ENCODE measurements around the gene KCNK4.
"Not testable (repeated sequence)": the region's sequence is repeated elsewhere in the genome, so short reads cannot be mapped to it uniquely, and the experiment has no call there.

KCNK4 gene

DNA sequence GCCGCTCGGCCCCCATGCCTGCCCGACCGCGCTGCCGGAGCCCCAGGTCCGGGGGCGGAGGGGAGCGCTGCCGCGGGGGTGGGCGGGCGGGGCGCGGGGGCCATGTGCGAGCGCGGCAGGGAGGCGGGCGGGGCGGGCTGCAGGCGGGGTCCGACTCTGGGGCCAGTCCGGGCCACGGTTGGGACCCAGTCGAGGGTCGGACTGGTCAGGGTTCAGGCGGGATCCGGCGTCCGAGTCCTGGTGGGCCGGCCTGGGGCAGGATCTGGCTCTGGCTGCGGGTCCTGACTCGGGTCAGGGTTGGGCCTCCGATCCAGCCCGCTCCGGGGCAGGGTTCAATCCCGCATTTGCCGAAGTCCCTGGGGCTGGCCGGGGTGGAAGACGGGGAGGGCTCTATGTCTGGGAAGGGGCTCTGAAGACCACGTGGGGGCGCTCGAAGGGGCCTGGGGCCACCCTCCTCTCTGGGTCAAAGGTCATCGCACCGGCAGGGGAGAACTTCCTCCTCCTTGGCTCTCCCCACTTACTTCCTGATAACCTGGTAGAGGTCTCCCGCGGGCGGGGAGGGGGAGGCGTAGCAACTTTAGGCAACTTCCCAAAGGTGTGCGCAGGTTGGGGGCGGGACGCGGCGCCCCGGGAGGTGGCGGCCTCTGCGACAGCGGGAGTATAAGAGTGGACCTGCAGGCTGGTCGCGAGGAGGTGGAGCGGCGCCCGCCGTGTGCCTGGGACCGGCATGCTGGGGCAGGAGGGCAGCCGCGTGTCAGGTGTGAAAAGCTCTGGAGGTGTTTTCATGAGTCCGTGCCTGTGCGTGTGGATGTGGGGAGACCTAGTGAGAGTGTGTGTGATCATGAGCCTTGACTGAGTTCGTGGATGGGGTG, 14.8 kb downstream of the KCNK4 start:
- in situ Hi-C loops (cut with MboI; ENCODE audit: low sequenced_read_pairs): no loop called here

DNA sequence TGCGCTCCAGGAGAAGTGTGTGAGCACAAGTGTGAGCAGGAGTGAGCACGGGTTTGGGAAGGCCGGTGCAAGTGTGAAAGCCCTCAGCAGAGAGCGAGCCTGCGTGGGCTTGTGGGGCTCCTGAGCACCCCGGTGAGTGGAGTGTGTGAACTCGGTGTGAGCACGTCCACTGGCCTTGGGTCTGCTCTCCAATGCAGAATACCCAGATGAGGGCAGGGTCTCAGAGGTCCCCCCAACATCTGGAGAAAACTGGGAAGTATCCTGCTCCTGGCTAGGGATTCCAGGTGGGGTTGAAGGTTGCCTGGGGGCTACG, 15.4 kb downstream of the KCNK4 start:
- in situ Hi-C loops (cut with MboI; ENCODE audit: low sequenced_read_pairs): no loop called here

DNA sequence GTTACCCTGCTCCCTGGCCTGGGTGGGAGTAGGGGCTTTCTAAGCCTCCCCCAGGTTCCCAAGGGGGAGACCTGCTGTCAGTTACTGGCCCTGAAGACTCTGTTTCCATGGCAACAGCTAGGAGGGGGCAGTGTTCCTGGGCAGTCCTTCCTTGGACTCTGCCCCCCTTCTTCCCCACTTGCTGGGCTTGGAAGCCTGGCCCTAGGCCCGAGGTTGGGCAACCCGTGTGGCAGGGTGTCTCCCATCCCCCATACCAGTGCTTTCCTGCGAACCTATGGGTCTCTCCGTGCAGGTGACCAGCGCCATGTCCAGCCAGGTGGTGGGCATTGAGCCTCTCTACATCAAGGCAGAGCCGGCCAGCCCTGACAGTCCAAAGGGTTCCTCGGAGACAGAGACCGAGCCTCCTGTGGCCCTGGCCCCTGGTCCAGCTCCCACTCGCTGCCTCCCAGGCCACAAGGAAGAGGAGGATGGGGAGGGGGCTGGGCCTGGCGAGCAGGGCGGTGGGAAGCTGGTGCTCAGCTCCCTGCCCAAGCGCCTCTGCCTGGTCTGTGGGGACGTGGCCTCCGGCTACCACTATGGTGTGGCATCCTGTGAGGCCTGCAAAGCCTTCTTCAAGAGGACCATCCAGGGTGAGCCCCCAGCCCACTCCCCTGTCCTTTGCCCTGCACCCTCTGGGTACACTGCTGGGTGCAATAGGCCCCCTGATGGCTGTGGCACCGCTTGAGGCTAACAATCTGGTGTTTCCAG, 15.9 kb downstream of the KCNK4 start:
- in situ Hi-C loops (cut with MboI; ENCODE audit: low sequenced_read_pairs): no loop called here

GRCh38 chr11:64307795-64308194, 16.7 kb downstream of the KCNK4 start:
- in situ Hi-C loops (cut with MboI; ENCODE audit: low sequenced_read_pairs): not testable (repeated sequence)

GRCh38 chr11:64312947-64313346, 21.8 kb downstream of the KCNK4 start:
- in situ Hi-C loops (cut with MboI; ENCODE audit: low sequenced_read_pairs): no loop called here

DNA sequence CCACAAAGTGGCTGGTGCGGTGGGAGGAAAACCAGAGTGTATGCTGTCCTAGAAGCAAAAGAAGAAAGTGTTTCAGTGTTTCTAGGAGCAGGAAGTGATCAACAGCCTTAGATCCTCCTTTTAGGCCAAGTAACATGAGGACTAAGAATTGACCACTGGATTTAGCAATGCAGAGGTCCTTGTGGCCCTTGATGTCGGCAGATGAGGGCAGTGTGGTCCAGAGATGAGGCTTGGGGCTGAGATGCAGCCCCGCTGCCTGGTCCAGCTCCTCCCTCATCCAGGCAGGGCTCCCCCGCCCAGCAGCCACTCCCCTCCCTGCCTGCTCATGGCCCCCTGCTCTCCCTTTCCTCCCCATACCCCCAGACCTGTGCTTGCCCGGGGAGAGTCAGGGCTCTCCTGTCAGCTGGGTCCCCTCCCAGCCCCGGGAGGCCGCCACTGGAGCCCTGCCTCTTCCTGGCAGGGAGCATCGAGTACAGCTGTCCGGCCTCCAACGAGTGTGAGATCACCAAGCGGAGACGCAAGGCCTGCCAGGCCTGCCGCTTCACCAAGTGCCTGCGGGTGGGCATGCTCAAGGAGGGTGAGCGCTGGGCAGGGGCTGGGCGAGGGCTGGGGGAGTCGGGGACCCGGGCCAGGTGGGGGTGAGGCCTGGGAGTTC, 22.5 kb downstream of the KCNK4 start:
- in situ Hi-C loops (cut with MboI; ENCODE audit: low sequenced_read_pairs): no loop called here

DNA sequence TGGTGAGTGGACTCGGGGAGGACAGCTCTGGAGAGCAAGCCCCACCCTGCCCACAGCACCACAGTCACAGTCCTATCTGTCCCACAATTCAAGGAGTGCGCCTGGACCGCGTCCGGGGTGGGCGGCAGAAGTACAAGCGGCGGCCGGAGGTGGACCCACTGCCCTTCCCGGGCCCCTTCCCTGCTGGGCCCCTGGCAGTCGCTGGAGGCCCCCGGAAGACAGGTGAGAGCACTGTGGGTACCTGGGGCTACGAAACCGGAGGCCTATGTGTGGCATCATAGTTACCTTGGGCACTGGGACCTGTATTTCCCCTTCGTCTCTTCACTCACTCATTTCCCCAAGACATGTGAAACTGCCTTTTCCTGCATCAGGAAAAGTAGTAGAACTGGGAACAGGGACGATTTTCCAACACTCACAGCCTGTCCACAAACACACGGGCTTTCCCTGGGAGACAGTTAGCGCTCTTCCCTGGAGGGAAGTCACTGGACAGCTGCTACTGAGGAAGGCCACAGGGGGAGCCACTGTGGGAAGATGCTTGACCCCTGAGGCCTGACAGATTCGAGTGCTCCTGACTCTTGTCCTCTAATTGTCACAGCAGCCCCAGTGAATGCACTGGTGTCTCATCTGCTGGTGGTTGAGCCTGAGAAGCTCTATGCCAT, 23.2 kb downstream of the KCNK4 start:
- in situ Hi-C loops (cut with MboI; ENCODE audit: low sequenced_read_pairs): no loop called here

GRCh38 chr11:64314805-64315561, 23.9 kb downstream of the KCNK4 start:
- in situ Hi-C loops (cut with MboI; ENCODE audit: low sequenced_read_pairs): no loop called here

GRCh38 chr11:64315667-64316526, 24.8 kb downstream of the KCNK4 start:
- in situ Hi-C loops (cut with MboI; ENCODE audit: low sequenced_read_pairs): not testable (repeated sequence)

DNA sequence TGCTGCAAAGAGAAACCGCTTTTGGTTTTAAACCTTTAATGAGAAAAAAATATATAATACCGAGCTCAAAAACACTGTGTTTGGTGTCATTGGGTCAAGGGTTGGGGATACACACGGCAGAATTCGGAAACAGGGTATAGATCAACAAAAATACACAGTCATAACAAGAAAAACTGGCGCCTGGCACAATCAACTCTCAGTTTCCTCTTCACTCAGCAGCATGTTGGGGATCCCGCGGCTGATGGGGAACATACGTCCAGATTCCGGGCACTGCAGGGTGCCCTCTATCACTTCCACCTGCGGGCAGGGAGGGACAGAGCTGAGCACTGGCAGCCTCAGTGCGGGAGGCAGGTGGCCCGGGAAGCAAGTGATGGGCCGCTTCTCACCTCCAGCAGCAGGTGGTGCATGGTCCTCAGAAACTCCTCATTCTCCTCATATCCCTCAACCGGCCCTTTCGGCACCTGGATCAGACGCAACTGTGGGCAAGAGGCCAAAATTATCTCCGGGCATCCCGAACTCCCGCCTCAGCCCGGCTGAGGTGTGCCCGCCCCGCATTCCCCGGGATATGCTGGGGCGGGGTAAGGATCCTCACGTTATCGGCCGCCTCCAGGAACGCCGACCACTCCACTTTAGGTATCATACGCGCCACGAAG, 25.7 kb downstream of the KCNK4 start:
- in situ Hi-C loops (cut with MboI; ENCODE audit: low sequenced_read_pairs): no loop called here

DNA sequence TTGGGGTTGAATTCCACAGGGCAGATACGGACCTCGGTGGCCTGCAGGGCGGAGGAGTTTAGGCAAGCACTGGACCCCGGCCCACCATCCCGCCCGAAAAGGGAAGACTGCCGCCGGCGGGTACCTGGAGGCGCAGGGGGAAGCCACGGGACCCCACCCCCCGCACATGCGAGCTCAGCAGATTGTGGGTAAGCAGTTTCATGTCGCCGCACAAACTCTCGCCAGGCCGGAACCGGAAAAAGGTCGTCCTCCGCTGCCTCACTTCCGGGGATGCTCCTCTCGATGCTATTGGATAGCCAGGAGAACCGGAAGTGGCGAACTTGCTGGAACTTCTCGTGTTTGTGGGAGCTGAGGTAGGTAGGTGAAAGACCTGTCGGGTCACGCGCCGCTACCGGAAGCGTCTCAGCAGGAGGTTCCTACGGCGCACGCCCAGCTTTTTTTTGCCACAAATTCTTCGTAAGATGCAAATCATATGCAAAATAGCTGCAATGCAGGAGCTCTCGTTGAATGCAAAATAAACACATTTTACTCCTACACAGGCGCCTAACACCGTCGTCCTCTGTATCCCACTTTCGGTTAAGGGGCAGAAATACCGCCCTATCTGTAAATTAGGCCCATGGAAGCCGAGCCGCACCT, 26.3 kb downstream of the KCNK4 start, which contains the start of gene TRMT112:
Gene TRMT112, minus strand, starts transcription at position 235 of the 636 bp plus-strand sequence. Its CDS starts 33 bp downstream, at position 202.
- in situ Hi-C loops (cut with MboI; ENCODE audit: low sequenced_read_pairs): no loop called here

GRCh38 chr11:64317961-64318765, 27.1 kb downstream of the KCNK4 start, which contains the start of gene PRDX5:
Gene PRDX5 (plus strand): TSS chr11:64318121. CDS start chr11:64318216, 95 bp downstream.
- in situ Hi-C loops (cut with MboI; ENCODE audit: low sequenced_read_pairs): no loop called here

GRCh38 chr11:64318766-64319761, 28.0 kb downstream of the KCNK4 start:
- in situ Hi-C loops (cut with MboI; ENCODE audit: low sequenced_read_pairs): no loop called here

- in situ Hi-C loops (cut with MboI; ENCODE audit: low sequenced_read_pairs): no loop called here
Observed at GRCh38 chr11:64320556-64320955, 29.5 kb downstream of the KCNK4 start.

DNA sequence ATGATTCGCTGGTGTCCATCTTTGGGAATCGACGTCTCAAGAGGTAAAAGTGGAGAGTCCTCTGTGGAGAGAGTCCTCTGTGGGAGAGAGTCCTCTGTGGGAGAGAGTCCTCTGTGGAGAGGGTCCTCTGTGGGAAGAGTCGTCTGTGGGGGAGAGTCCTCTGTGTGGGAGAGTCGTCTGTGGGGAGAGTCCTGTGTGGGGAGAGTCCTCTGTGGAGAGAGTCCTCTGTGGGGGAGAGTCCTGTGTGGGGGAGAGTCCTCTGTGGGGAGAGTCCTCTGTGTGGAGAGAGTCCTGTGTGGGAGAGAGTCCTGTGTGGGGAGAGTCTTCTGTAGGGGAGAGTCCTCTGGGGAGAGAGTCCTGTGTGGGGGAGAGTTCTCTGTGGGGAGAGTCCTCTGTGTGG, 29.9 kb downstream of the KCNK4 start:
- in situ Hi-C loops (cut with MboI; ENCODE audit: low sequenced_read_pairs): no loop called here

GRCh38 chr11:64321533-64321932, 30.4 kb downstream of the KCNK4 start:
- in situ Hi-C loops (cut with MboI; ENCODE audit: low sequenced_read_pairs): no loop called here
